ENCODE measurements around the gene USP36. TPM values are rescaled to one million over a fixed set of nuclear protein-coding genes. Genes with fewer than 3 reads are reported as not detected.

Gene USP36
- total RNA-seq, 6 experiments from 2014 or later, result 12.7 to 27.8 (median 18.7) TPM

GRCh38 chr17:78865682-78866390 is 25.2 kb upstream of the USP36 start:
- WGBS (ENCODE audit: insufficient coverage, low coverage, low lambda C conversion rate, missing lambda C conversion rate), result 9% methylated on average over 18 of the region's 19 CpGs
- peak; percentile 81 to 88 (median 87) for DNase-seq
- no peak overlapping the region for H3K27ac ChIP-seq
- intact Hi-C loops (cut with DNase I), result loop anchor here (5.0 kb wide), 1 partner anchor 106 kb away; no protein-coding TSS in a partner anchor
- TF ChIP-seq POLR2A (IDR thresholded peaks at IDR 0.05) (no peak), CTCF (IDR thresholded peaks at IDR 0.05) (peak; percentile 84 to 97 (median 92))
- peaks cover 0 to 4% (median 0%) of the 10 kb centered on the region in 4 donors for H3K4me1 ChIP-seq
- ATAC-seq, result peak; percentile 94 to 99 (median 98)
- no peaks in the 10 kb centered on the region for H3K9me3 ChIP-seq
- no peak overlapping the region for H3K4me3 ChIP-seq
- H3K36me3 ChIP-seq, result no peaks in the 10 kb centered on the region
- no peaks in the 10 kb centered on the region for H3K27me3 ChIP-seq

- no peak for ATAC-seq
- 8% methylated on average over 1 of the region's 1 CpG for WGBS (ENCODE audit: insufficient coverage, low coverage, low lambda C conversion rate, missing lambda C conversion rate)
- H3K36me3 ChIP-seq, result no peaks in the 10 kb centered on the region
- no peaks in the 10 kb centered on the region for H3K9me3 ChIP-seq
- H3K4me3 ChIP-seq, result no peak overlapping the region
- no peak overlapping the region for H3K27ac ChIP-seq
- no peak for TF ChIP-seq CTCF (IDR thresholded peaks at IDR 0.05)
- TF ChIP-seq POLR2A (IDR thresholded peaks at IDR 0.05), result no peak
- H3K27me3 ChIP-seq, result no peaks in the 10 kb centered on the region
- intact Hi-C loops (cut with DNase I), result no loop called here
- DNase-seq, result no peak
- H3K4me1 ChIP-seq, result peaks cover 0 to 4% (median 0%) of the 10 kb centered on the region in 4 donors
These were observed 23.5 kb upstream of the USP36 start for GRCh38 chr17:78864117-78864516.

- Histone ChIP-seq H3K36me3 (no peaks in the 10 kb centered on the region), H3K4me1 (peaks cover 0 to 4% (median 0%) of the 10 kb centered on the region in 4 donors), H3K9me3 (no peaks in the 10 kb centered on the region), H3K27me3 (no peaks in the 10 kb centered on the region), H3K4me3 (no peak overlapping the region), H3K27ac (no peak overlapping the region)
- intact Hi-C loops (cut with DNase I), result no loop called here
- ATAC-seq (peak in 2 of 4 donors; percentile 5 to 63), DNase-seq (no peak)
- 69% methylated on average over 13 of the region's 17 CpGs for WGBS (ENCODE audit: insufficient coverage, low coverage, low lambda C conversion rate, missing lambda C conversion rate)
- TF ChIP-seq CTCF (IDR thresholded peaks at IDR 0.05), result no peak
- no peak for TF ChIP-seq POLR2A (IDR thresholded peaks at IDR 0.05)
These were observed 21.7 kb upstream of the USP36 start for GRCh38 chr17:78862073-78863023.

GRCh38 chr17:78861229-78861628 is 20.6 kb upstream of the USP36 start:
- peaks cover 0 to 4% (median 0%) of the 10 kb centered on the region in 4 donors for H3K4me1 ChIP-seq
- DNase-seq, result no peak
- H3K36me3 ChIP-seq, result no peaks in the 10 kb centered on the region
- 74% methylated on average over 3 of the region's 4 CpGs for WGBS (ENCODE audit: insufficient coverage, low coverage, low lambda C conversion rate, missing lambda C conversion rate)
- TF ChIP-seq POLR2A (IDR thresholded peaks at IDR 0.05) (no peak), CTCF (IDR thresholded peaks at IDR 0.05) (no peak)
- no peak overlapping the region for H3K27ac ChIP-seq
- intact Hi-C loops (cut with DNase I), result no loop called here
- no peaks in the 10 kb centered on the region for H3K27me3 ChIP-seq
- no peak for ATAC-seq
- no peak overlapping the region for H3K4me3 ChIP-seq
- H3K9me3 ChIP-seq, result no peaks in the 10 kb centered on the region

Measured in right lobe of liver (tissue), 6 donors.